Activated CD4-positive, alpha-beta T cell treated with anti-CD3 and anti-CD28 coated beads, Interleukin-2, amount 50 U/mL, for 16 hours (primary cell): Measurements from ENCODE around the gene COL23A1.
"Not testable (repeated sequence)": the region's sequence is repeated elsewhere in the genome, so short reads cannot be mapped to it uniquely, and the experiment has no call there.

ENCODE experiments used
- DNase-seq: peaks from one replicate; pipeline ENCODE4 v3.0.0-alpha.2; 2020

The COL23A1 gene

GRCh38 chr5:178370102-178370501, 220.1 kb downstream of the COL23A1 start:
- no peak for DNase-seq

DNA sequence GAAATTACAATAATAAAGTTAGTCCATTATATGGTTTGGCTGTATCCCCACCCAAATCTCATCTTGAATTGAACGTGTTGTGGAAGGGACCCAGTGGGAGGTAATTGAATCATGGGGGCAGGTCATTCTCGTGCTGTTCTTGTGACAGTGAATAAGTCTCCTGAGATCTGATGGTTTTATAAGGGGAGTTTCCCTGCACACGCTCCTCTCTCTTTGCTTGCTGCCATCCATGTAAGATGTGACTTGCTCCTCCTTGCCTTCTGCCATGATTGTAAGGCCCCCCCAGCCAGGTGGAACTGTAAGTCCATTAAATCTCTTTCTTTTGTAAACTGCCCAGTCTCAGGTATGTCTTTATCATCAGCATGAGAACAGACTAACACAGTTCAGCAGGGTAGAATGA, 220.7 kb downstream of the COL23A1 start:
- DNase-seq: not testable (repeated sequence)

- DNase-seq: no peak
Measured at GRCh38 chr5:178368716-178369300, 221.4 kb downstream of the COL23A1 start.

- no peak for DNase-seq
Measured at GRCh38 chr5:178368274-178368673, 221.9 kb downstream of the COL23A1 start.

GRCh38 chr5:178367736-178368120, 222.5 kb downstream of the COL23A1 start:
- DNase-seq: no peak

DNA sequence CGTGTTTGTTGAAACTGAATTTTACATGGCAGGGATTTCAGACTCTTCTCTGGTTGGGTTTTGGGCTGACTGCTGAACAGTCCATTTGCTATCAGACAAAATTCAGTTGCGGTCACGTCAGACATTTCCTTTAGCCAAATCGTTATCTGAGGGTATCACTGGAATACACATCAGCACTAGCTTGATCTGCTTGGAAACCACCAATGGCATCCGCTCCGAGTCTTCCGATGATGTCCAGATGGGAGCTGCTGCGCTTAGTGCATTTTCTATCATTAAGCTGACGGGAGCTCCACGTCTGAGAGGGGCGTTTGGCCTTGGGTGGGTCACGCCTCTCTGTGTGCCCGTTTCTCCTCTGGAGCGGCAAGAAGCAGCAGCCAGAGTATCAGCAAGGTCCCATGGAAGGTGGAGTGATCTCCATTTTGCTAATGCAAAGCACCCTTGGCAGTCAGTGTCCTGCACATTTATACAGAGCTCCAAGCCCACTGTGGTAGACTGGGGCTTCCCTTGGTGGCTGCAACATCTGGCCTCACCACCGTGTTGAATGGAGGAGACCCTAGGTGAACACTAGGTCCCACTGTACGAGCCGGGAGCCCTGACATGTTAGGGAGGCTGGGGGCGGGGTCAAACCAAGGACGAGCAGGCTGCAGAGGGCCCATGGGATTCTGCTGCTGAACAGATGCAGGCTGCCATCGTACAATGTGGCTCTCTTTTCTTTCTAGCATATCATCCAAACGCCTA, 223.0 kb downstream of the COL23A1 start:
- DNase-seq: no peak

DNA sequence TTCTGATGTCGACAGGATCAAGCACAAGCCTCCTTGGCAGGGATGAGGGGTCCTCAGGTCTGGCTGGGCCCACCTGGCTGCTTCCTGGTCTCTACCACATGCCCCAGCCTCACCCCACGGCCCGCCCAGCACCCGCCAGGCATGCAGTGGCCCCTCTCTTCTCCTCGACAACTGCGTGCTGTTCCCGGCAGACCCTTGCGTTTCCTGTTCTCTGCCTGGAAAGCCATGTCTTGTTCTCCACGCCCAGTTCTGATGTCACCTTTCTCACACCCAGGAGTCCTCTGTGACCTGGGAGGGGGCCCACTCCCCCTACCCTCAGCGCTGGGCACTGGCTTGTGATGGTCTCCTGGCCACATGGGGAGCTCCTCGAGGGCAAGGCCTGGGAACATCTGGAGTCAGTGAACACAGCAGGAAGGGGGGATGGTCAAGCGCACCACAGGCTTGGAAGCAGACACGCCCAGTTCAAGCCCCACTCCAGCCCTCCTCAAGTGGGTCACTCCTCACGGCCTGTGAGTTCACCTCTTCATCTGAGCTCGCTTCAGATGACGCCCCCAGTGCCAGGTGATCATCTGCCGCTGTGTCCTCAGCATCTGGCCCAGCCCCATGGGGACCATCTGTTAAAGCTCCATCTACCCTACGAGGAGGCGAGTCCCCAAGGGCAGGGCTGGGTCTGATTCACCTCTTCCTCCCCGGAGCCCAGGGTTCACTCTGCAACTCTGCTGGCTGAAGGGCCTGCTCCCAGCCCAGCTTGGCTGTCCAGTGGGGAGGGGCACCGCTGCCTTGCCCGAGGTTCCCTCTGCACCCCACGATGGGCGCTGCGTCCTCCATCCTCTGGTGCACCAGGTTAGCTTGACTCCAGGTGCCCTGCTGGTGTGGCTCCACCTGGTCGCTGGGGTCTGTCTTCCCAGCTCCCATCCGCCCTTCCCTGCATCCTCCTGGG, 224.4 kb downstream of the COL23A1 start:
- no peak for DNase-seq

GRCh38 chr5:178364326-178364675, 225.9 kb downstream of the COL23A1 start:
- no peak for DNase-seq

DNA sequence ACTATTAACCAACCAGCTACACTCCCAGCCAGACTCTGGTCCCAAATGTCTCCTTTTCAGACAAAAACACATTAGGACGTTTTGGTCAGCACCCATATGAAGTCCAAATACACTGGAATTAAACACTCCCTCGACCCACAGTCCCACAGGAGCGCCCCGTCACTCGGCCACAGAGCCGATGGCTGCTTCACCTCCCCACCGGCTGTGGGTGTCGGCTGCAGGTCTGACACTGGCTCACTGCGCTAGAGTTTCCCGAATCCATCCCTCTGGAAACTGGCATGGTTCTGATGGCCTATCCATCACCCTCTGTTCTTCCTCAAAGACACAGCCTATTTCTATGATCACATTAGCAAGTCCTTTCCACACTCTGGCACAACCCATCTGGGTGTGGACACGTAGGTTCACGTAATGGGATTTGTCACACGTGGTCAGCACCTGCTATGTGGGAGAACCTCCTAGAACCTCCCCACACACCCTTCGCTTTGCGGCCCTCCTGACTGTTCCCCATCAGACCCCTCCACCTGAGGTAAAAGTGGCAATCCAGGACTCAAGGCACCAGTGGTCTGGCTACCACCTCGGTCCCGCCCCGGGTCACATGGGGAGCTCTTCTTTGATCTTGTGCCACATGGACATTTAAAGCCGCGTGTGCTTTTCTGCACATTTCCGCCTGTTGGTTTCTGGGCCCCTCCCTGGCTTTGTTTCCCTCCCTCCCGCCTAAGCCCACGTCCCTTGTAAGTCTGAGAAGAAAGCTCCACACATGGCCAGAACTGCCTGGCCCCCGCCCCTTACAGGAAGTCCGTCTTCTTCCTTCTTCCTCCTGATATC, 226.5 kb downstream of the COL23A1 start:
- DNase-seq: no peak

DNA sequence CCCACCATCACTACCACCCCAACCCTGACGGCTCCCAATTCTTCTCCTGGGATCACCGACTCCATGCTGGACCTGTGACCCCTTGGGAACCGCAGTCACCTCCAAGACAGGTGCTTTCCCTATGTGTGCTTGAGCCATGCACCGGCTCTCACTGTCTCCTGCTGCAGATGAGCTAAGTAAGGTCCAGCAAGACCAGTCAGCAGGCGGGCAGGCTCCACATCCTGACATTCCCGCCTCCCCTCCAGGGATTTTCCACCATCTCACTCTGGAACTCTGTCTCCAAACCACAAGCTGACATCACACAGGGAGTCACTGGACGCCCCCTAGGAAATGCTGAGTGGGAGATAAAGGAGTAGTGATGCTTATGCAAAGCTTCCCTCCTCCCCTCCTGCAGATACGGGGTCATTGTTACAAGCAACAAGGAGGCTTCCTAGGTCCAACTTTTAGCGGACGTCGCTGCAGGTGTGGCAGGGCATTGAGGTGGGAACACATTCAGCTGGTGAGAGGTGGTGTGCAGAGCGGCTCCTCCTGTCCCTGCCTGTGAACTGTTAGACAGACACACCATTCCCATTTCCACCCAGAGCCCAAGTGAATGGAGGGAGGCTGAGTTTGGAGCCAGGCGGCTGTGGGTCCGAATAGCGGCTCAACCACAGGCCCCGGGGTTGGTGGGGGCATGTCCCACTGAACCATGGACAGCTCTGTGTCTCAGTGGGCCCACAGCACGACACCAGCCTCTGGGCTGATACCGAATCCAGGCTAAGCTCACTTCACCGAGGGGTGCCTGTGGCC, 228.3 kb downstream of the COL23A1 start:
- DNase-seq: no peak

GRCh38 chr5:178360926-178361235, 229.3 kb downstream of the COL23A1 start:
- no peak for DNase-seq

DNA sequence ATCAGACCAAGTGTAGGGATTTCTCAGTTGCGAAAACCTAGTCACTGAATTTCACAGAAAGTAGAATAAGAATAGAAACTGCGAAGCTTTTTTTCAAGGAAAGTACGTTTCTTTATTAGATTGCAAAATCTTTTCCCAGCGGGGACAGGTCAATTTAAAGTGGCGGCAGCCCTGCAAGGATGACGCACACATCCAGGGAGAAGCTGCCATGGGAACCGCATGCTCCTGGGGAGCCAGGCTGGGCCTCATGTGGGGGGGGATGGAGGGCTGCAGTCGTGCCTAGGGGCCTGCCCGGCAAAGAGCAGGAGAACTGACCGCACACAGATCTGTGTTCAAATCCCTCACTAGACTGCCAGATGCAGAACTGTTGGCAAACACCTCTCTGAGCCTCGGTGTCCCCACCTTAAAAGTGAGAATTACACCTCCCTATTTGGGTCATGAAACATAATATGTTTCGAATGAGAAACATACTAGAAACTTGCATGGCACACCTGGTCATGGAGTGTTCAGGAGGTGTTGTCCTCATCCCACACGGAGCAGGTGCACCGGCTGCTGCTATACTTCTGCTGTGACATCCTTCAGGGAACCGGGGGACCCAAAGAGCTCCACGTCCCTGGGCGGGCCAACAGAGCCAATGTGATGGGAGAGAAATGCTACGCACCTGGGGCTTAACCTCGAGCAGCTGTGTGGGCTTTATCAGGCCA, 229.8 kb downstream of the COL23A1 start:
- no peak for DNase-seq

DNA sequence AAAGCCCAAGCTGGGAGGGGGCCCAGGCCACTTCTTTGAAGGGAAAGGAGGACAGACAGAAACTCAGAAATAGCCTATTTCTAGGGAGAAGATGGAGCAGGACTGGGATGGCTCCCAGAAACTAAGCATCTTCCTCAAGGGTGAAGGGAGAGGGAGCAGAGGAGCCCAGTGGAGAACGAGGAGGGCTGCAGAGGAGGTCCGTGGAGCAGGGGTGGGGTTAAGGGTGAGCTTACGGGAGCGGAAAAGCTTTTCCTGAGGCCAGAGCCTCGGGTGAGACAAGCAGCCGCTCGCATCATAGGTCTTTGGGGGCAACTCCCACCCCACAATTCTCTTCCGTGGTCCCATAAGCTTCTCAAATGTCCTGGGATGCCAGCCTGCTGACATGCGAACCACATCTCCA, 230.5 kb downstream of the COL23A1 start:
- DNase-seq: no peak

GRCh38 chr5:178357678-178358077, 232.5 kb downstream of the COL23A1 start:
- DNase-seq: no peak

DNA sequence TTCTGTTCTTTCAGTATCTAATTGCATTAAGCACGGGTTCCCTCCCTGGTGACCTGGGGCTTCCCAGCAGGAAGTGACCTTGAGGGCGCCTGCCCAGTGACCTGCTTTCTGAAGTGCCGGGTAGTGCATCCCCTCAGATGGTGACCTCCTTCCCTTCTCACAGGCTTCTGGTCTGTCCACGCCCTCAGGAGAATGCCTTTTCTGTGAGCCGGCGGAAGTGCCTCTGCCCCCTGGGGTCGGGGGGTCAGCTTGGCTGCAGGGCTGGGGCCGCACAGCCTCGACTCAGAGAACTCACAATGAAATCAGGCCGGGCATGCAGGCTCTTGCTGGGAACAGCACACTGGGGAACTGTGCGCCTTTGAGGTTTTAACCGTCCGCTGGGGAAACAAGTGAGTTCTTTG, 233.1 kb downstream of the COL23A1 start:
- no peak for DNase-seq

DNA sequence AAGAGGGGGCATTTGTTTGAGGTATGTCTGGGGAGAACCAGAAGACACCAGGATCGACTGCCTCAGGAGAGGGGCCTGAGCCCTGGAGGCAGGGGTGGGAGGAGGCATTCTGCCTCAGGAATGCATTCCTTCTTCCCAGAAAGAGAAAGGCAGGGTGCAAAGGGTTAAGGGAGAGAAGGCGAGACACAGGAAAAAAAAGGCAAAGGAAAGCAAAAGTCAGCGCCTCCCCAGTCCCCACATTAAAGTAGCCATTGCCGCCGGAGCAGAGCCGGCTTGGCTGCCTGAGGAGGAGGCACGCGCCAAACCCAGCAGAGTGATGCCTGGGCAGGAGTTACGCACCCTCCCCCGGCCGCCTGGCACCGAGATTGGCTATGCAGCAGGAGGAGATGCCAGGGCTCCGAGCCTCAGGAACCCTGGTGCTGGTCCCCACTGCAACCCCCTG, 233.7 kb downstream of the COL23A1 start:
- no peak for DNase-seq

DNA sequence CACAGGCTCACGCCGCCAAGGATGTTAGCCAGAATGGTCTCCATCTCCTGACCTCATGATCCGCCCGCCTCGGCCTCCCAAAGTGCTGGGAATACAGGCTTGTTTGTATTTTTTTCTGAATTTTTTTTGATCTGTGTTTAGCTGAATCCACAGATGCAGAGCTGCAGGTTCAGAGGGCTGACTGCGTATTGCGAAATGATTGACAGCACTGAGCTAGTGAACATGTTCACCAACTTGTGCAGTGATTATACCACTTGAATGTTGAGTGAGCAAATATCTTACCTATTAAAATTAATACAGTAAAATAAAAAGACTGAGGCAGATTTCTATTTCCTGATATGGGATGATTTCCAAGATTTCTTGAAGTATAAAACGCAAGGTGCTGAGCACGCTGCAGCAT, 234.5 kb downstream of the COL23A1 start:
- no peak for DNase-seq

DNA sequence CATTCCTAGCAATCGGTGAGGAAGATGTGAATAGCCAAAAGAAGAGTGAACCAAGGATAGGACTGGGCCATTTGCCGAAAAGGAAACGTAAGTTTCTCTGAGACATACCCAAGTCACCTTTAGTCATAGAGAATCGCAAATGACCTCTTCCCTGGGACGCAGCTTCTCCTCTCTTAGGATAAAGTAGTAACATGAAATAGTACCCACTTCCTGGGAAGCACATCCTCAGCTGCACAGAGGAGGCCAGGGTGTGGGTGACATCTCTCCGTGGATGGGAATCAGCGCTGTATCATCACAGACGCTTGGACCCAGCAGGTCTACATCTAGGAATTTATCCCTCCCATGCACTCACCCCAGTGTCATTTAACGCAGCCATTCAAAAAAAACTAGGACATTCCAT, 236.7 kb downstream of the COL23A1 start:
- DNase-seq: no peak

- no peak for DNase-seq
Measured at GRCh38 chr5:178352035-178352349, 238.2 kb downstream of the COL23A1 start.

GRCh38 chr5:178351221-178352034, 238.8 kb downstream of the COL23A1 start:
- DNase-seq: no peak
